LNCaP clone FGC (cell line): ENCODE measurements around the gene EIF1AY.

Source experiments
- DNase-seq: peaks from one replicate; pipeline ENCODE4 v3.0.0-alpha.2; 2011; ENCODE audit warnings: low read depth
- H3K4me3 ChIP-seq: 2 replicates; pipeline ENCODE4 v1.5.1; 2011; ENCODE audit warnings: mild to moderate bottlenecking, low read depth, low read length, control low read depth
- CTCF ChIP-seq: IDR thresholded peaks from 2 replicates; pipeline ENCODE4 v1.5.1; 2012; ENCODE audit warnings: mild to moderate bottlenecking; ENCODE audit not compliant: control insufficient read depth, insufficient read depth; ENCODE audit errors: extremely low read depth

The EIF1AY gene

GRCh38 chrY:20575531-20576121, at the start of gene EIF1AY:
EIF1AY (plus strand) TSS chrY:20575776; CDS start chrY:20575872, 96 bp downstream.
- peak; percentile 85 for DNase-seq

GRCh38 chrY:20528435-20528834, 47.1 kb upstream of the EIF1AY start:
- no peak for TF ChIP-seq CTCF
- no peak overlapping the region for H3K4me3 ChIP-seq
- no peak for DNase-seq

More at GRCh38 chrY:20575531-20576121, at the start of gene EIF1AY:
- peak within 1 kb of the TSS; percentile 87 for H3K4me3 ChIP-seq
- TF ChIP-seq CTCF: no peak

GRCh38 chrY:20538186-20538585, 37.4 kb upstream of the EIF1AY start:
- DNase-seq: no peak
- no peak overlapping the region for H3K4me3 ChIP-seq
- TF ChIP-seq CTCF: no peak

- no peak overlapping the region for H3K4me3 ChIP-seq
- TF ChIP-seq CTCF: no peak
- no peak for DNase-seq
These were observed 36.6 kb upstream of the EIF1AY start for GRCh38 chrY:20538933-20539332.

- no peak for TF ChIP-seq CTCF
- no peak overlapping the region for H3K4me3 ChIP-seq
- DNase-seq: no peak
These were observed 31.1 kb upstream of the EIF1AY start for GRCh38 chrY:20544451-20544960.

GRCh38 chrY:20546071-20546470, 29.5 kb upstream of the EIF1AY start:
- no peak for TF ChIP-seq CTCF
- no peak for DNase-seq
- H3K4me3 ChIP-seq: no peak overlapping the region

GRCh38 chrY:20549289-20549688, 26.3 kb upstream of the EIF1AY start:
- DNase-seq: no peak
- TF ChIP-seq CTCF: no peak

More at GRCh38 chrY:20549289-20549688, 26.3 kb upstream of the EIF1AY start:
- H3K4me3 ChIP-seq: no peak overlapping the region
